HG03097 (cell line): Measurements from ENCODE around the gene PRKD3.
A peak's percentile ranks its signal among the peaks of the same experiment; 100 is the strongest.

Experiments used
- ATAC-seq: cut with Tn5 transposase; IDR thresholded peaks from one replicate; pipeline ENCODE4 v1.9.1; 2021; ENCODE audit not compliant: unreplicated experiment, low FRiP score

Gene PRKD3

DNA sequence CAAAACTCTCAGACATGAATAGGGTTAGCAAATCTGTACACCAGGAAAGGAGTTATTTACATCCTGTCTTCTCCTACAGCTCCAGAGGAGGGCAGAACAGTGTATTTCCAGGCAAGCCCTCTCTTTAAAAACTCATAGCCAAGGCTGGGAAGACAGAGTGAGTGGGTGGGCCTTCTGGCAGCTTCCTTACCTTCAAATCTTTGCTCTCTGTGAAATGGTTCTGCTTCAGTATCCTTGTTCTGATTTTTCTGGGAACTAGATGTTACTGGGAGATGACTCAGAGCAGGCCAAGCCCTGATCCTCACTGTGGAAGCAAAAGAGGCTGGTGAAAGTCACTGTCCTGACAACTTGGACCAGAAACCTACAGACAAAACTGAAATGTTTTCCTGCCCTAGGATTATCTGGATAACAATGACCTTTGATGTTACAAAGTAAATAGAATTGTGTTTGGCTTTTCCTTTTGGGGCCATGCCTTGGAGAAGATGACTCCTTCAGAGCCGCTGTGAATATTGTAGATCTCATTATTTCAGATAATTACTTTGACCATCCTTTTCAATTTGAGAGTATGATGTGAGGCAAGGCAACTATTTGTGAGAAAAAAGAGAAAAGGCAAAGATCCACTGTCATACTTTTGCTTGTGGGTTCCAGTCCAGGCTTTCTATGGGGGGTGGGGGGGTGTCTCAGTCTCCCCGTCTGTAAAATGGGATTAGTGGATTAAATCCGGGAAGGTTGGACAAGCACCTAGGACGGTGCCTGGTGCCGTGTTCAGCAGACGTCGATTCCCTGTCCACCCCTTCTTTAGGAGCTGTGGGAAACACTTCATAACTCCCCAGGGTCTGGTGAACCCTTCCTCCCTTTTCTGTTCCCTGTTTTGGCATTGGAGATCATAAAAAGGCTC is 19.2 kb upstream of the PRKD3 start:
- no peak for ATAC-seq

DNA sequence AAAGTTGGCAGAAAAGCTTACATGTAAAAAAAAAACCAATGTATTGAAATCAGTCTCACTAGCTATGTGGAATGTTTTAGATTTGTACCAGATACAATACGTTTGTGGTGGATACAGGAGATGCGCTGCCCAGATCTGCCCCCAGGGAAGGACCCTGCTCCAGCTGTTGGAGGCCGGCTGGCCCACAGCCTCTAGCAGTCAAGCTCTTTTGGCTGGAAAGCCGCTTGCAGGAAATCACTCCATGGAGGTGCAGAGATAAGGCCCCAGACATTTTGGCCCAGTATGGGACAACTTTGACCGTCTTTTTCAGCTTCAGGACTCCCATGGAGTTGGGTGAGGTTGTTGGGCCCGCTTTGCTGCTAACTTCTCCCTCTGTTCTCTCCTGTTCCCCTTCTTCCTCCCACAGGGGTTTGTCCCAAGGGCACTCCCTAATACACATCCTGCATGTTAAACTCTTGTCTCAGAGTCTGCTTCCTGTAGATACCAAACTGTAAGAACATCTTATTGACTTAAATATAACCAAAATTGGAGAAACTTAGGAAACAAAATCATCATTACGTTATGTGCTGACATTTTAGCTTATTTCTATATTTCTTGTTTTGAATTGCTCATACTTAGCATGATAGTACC is 18.1 kb upstream of the PRKD3 start:
- ATAC-seq = no peak

DNA sequence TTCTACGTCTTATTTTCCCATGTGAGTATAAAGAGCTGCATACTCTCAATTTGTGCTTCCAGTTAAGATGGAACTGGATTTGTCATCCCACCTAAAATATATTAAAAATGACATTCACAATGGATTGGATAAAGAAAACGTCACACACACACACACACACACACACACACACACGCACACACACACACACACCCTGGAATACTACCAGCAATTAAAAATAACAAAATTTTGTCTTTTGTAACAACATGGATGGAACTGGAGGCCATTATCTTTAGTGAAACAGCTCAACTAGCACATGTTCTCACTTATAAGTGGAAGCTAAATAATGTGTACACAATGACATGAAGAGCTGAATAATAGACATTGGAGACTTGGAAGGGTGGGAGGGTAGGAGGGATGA is 16.0 kb upstream of the PRKD3 start:
- ATAC-seq = no peak

DNA sequence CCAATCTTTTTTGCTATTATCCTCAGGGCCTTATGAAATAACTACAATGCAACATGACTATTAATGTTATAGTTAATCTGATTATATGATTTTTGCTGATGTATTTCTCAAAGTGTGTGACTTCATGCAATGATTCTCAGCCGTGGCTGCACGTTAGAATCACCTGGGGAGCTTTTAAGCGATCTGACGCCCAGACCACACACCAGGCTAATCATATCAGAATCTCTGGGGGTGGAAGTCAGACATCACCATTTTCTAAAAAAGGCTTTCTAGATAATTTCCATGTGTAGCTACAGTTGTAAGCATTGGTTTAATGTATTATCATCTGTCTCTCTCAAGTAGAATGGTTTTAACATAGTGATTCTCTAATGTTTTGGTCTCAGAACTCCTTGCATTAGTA is 14.3 kb upstream of the PRKD3 start:
- no peak for ATAC-seq

DNA sequence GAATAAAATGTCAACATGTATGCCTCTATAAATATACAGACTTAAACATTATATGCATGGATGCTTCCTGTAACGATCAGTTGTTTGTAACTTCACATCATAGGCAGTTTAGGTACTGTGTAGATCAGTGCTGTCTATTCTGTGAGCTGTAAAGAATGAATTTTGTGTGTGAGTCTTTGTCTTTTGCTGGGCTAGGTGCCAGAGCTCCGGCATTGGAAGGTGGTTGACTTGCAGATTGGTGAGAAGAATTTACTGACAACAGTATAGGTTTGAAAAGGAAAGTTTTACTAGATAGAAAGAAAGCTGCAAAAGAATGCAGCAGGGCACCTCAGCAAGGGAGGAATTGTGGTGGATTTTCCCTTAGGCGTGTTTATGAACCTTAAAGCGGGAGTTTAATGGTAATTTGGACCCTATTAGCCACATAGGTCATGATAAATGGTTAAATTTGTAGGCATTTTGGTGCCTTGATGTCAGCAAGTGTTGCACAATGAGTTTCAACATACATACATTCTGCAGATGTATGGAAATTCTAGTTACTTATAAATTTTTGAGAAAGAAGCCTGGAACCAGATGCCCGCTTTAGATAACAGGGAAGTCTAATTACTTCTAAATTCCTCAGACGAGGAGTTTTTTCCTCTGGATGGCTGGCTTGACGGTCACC is 13.1 kb upstream of the PRKD3 start:
- no peak for ATAC-seq

DNA sequence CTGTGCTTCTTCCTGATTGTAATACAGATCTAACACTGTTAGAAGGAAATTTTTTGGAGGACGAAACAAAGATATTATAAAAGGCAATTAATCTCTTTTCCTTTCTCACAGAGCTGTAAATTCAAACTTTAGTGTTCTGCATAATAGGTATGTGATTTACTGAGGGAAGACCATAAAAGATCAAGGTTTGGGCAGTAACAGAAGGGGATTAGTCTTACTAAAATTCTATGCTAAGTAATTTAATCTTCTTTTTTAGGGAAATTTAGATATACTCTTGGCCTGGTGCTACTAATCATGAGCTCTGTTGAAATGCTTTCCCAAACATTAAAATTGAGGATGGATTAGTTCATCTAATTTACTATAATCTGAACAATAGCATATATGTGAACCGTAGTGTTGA is 11.0 kb upstream of the PRKD3 start:
- ATAC-seq = no peak

DNA sequence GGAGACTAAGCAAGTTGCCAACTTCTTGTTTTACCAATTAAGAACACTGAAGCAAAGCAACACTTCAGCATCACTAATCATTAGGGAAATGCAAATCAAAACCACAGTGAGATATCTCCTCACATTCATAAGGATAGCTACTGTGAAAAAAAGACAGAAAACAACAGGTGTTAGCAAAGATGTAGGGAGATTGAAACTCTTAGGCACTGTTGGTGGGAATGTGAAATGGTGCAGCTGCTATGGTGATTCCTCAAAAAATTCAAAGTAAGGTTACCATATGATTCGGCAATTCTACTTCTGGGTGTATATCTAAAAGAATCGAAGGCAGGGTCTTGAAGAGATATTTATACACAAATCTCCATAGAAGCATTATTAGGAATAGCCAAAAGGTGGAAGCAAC is 8.6 kb upstream of the PRKD3 start:
- no peak for ATAC-seq

DNA sequence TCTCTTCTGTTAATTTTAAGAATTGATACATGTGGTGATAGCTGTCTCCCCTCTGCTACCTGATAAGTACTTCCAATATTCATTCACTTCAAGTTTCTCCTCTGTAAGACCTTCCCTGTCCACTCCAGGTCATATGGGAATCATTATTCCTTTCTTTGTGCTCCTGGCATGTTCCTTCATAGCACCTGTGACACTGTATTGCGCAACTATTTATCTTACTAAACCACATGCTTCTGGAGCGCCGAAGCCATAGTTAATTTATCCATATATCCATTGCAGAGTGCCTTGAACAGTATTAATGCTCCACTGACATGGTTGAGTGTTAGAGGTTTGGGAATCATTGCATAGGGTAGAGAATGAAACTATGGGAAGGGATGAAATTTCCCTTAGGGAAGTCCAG is 7.9 kb upstream of the PRKD3 start:
- no peak for ATAC-seq

DNA sequence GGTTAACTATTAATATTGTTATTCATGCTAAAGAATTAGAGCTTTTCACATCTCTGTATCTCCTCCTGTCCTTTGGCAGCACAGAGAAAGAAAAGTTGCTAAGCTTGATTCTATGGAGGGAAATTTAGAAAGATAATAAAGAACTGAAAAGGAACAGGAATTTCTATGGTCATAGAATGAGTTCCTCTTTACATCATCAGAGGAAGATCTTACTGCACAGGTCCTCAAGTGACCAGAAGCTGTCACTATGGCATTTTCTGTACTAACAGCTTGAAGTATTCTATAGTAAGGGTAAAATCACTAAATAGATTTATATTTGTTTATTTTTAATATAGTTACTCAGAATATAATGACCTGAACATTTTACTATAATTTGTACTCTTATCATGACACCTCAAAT is 6.0 kb upstream of the PRKD3 start:
- ATAC-seq = no peak

DNA sequence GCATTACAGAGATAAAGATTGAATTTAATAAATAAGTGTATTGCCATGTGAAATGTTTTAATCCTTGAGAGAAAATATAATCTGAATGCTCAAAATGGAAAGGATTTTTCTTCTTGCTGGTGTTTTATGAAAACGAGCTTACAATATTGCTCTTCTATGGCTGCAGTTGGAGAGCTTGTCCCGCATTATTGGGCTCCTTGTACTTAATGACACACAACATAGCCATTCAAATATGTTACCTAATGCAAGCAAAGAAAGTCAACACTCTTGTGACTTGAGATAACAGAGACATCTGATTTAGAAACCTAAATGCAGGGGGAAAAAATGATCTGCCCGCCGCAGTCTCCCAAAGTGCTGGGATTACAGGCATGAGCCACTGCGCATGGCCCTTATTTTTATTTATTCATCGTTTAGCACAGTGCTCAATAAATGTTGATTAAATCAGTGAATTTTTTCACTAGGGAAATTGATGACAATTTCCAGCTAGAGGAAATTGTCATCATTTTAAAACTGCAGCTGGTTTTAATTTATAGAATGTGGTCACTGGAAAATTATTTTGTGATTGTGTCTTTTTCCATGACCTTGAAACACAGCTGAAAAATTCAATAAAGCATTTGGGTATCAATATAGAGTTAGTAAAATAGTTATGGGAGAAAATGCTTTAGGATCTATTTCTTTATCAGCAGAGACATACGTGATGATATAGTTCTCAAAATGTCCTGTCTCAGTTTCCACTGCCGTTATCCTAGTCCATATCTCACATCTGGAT is 2.4 kb upstream of the PRKD3 start:
- ATAC-seq = no peak

DNA sequence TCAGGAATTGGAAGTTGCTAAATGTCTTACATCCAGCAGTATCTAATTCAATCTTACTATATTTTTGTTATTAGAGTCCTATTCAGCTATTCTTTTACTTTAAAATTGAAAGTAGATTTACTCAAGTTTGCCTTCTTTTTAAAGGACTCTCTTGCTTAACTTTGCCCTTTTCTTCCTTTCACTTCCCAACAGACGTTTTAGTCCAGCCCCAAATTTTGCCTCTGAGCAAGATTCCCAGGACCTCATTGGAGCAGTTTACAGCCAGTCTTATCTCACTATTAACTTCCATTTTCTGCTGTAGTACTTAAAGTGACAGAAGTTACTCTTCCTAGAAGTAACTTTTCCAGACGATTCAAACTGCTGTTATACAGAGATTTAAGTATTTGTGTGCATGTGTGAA is 1.7 kb upstream of the PRKD3 start:
- no peak for ATAC-seq

DNA sequence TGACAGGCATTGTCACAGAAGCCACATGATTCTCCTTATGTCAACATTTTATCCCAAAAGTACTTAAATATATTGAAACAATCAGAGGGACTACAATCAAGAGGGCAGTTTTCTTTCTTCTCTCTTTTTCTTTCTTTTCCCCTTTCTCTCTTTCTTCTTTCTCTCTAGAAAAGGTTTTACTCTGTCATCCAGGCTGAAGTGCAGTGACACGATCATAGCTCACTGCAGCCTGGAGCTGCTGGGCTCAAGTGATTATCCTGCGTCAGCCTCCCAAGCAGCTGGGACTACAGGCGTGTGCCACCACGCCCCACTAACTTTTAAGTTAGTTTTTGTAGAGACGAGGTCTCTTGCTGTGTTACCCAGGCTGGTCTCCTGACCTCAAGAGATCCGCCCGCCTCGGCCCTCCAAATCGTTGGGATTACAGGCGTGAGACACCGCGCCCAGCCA is 1.0 kb upstream of the PRKD3 start:
- ATAC-seq = no peak

DNA sequence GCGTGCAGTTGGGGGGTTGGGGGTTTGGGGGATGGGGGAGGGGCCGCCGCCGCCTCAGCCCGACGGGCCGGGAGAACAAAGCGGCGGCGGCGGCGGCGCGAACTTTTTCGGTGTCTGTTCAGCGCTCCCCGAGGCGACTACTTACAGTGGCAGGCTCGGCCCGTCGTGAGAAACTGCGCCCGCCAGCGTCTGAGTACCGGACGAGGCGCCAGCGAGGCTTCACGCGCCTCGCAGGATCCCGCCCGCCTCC is 172 bp downstream of the PRKD3 start:
- ATAC-seq = no peak

DNA sequence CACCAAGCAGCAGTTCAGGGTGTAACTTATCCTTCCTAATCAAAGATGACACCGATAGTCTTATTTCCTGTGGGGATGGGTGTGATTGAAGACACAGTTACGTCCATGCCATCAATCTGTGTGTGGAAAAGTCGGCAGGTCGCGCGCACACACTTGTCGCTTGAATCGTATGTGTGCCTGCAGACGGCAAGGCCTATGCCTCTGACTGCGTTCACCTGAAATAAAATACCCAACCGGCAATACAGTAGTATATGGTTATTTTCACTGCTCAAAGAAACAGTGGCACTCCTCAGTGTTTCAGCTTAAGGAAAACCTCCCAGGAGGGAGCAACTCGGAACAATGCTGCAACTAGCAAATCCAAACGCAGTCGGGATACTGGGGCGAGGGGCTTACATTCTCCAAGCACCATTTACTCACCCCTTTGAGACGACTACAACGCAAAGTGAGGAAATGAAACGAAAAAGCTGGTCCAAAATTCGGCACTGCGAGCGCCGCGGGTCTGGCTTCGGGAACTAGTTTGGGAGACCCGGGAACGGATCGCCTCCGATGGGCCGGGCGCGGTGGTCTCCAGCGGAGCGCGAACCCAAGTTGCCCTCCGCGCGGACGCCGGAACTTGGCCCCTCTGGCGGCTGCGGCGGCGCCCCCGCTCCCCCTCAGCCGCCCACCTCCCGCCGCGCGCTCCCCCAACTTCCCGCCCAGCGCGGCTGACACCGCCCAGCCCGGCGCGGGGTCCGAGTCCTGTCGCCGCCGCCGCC is 675 bp downstream of the PRKD3 start:
- ATAC-seq = peak; percentile 4

DNA sequence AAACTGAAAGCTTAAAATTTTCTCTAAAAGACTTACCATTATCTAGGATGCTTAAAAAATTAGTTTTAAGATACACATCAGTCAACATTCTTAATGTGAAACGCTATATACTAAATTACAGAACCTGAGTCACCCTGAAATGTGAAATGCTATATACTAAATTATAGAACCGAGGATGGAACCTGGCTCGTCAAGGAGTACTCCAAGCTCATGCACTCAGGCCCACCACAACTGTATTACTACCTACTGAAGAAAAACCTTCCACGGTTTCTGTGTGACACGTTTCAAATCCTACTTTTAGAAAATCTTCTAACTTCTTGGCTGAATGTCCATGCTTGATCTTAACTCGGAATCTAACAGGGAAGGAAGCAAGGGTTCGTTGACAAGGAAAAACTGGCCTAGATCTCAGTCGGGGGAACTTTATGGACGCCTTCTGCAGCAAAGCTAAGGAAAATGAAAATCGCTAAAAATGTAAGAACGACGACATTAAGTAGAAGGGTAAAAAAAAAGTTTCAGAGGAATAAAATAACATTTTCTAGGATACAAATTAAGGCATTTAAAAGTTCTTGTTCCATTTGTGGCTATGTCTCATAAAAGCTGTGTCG is 1.4 kb downstream of the PRKD3 start:
- ATAC-seq = no peak

DNA sequence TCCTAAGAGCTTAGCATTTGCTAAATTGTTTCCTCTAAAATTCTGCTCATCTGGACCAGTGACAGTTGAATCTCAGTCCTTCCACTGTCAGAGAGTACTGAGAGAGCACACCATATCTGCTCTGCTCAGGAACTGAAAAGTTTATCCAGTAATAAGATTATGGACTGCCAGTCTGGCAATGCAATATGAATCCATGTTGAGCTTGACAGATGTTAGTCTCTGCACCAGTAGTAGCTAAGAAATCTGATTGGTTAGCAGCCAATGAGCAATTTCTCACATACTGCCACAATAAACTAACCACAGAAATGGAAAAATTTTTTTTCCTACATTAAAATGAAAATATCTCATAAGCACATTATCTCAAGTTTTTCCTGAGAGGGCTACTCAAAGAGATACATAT is 2.3 kb downstream of the PRKD3 start:
- ATAC-seq = no peak

DNA sequence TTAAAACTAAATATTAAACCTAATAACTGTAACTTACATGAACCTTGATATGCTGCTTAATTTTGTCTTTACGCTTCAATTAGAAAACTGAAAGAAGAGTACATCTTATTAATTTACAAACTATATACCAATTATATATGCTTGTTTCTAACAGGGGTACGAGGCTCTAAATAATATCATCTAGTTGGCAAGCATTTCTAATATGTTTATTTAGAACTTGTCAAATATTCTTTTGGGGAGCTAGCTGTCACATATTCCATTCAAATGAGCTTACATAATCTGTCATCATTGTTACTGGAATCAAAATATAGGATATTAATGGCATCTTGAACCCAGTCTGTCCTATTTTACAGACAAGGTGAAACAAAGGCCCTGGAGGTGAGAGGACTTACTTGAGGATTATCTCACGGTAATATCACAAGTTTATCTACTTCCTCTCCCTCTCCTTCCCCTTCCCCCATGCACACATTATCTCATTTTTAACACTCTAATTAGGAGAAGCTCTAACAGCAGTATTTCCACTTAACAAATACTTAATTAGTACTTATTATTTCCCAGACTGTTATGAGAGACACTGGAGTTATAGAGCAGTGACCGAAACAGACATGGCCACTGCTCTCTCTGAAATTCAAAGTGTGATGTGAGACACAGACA is 3.5 kb downstream of the PRKD3 start:
- no peak for ATAC-seq

DNA sequence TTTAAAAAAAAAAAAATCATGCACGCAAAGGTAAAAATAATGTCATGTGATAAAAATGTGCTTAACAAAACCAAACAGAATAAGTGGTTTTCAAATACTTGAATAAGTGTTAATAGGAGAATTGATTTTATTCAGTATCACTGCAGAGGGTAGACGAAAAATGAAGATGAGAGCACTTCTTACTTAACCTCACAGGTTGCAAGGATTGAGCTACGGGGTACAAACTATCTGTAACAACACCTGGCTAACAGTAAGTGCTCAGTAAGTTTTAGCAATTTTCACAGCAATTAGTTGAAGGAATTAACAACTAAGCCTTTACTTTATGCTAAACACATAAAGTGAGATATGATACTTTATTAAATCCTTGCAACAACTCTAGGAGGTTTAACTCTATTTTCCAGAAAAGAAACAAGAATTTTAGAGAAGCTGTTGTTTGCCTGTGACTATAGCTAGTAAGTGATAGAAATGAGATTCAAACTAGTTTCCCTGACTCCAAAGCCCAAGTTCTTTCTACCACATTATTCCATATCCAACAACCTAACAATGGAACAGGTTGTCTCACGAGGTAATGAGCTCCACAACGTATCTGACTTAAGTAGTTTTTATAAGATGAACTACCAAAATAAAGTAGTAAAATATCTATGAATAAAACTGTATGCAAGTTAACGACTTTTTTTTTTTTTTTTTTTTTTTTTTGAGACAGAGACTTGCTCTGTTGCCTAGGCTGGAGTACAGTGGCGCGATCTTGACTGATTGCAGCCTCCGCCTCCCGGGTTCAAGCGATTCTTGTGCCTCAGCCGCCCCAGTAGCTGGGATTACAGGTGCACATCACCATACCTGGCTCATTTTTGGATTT is 4.7 kb downstream of the PRKD3 start:
- no peak for ATAC-seq

DNA sequence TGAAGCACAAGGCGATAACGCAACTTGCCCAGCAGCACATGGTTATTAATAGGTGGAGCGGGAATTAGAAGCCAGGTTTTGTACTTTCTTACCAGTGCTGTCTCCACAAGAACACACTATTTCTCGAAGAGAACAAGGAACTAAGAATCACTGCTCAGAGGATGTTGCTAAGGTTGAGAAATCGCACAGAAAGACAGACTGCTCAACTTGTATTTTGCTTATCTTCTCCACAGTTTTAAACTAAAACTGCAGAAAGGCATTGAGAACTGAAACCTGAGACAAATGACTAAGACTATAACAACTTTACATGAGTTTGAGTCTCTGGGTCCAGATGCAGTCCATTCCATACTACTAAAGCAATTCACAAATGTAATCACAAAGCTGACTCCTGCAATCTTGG is 6.2 kb downstream of the PRKD3 start:
- peak; percentile 53 for ATAC-seq
